Activated T-helper 9 cell treated with anti-CD3 and anti-CD28 coated beads, Interleukin-2, amount 50 U/mL, for 16 hours (primary cell): ENCODE data around the gene ROR2.
A peak's percentile ranks its signal among the peaks of the same experiment; 100 is the strongest.
"Not testable (repeated sequence)": the region's sequence is repeated elsewhere in the genome, so short reads cannot be mapped to it uniquely, and the experiment has no call there.

Experiments used
- DNase-seq: peaks from one replicate; pipeline ENCODE4 v3.0.0-alpha.2; 2020; ENCODE audit warnings: low read depth

ROR2 gene

DNA sequence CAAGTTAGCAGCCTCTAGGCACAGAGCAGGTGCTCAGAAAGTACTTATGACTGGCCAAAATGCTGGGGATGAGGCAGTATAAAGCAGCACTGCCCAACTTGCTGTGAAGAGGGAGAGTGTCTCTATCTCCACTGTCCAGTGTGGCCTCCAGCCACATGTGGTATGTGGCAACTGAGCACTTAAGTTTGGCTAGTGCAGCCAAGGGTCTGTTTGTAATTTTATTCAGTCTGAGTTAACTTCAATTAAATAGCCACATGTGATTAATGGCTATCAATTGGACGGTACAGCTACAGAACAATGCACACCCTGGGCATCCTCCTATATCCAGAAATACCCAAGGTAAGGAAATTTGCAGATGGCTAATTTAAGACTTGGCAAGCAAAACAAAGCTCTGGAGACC lies 26.9 kb downstream of the ROR2 start:
- no peak for DNase-seq

DNA sequence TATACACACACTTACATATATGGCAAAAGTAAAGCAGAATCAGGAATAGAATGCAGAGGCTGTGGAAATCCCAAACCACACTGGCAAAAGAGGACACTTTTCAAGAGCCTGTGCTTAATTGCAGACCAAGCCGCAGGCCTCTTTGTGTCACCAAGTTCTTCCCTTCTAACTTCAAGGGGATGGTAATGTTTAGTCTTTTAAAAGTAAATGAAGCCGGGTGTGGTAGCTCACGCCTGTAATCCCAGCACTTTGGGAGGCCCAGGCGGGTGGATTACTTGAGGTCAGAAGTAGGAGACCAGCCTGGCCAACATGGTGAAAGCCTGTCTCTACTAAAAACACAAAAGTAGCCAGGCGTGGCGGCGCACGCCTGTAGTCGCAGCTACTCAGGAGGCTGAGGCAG lies 28.7 kb downstream of the ROR2 start:
- DNase-seq, result no peak

DNA sequence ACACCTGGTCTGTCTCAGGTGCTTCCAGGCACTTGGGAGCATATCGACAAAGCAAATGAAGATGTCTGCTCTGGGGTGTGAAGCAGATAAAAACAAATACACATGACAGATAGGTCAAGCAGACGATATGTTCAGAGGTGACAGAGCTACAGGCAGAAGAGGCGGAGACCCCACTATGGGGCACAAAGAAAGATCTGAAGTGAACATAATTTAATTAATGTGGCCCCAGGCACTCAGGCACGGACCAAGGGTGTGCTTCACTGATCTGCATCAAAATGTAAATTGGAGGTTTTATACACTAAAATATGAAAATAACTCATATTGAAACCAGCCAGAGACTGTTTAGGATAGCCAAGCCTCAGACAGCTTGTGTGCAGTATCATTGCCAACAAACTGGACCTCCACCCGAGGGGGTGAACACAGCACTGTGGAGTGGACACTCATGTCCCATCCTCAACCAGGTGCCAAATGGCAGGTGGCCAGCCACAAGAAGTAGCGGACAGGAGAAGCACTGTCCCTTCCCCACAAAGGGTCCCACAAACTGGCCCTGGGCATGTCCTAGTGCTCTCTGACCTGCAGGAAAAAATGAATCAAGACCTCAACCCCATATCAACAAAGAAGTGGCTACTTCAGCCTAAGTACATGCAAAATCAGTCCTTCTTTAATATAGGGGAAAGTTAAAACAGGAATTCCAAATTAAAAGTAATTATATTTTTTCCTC lies 29.2 kb downstream of the ROR2 start:
- DNase-seq, result no peak

DNA sequence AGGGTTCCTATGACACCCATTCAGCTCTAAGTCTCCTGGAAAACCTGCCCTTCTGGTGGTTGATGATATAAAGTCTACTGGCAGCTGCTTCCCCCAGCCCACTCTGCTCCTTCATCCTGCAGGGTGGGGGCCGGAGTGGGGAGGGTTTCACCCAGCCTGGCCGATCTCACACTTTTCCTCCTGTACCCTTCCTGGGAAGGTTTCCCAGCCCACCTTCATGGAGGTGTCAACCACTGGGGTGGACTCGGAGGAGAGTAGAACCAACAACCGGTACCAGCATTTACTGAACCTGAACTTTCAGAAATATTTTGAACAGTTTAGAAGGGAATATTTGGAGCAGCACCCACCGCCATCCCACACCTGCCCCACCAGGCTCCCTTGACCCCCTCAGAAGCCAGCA lies 30.4 kb downstream of the ROR2 start:
- DNase-seq, result no peak

DNA sequence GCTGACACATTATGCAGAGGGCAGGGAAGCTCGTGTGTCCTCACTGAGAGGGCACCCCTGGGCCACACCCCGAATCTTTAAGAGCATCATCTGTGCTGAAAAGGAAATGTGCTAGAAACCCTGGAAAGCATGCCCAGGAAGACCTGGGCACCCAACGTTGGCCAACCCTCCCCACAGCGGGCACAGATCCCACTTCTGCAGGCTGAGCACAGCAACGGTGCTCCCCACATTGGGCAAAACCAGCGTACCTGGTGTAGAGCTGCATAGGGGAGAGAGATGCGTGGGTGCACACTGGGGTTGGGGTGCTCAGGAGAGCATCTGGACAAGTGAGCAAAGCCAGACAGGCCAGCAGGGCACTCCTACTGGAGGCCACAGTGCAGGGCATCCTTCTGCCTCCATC lies 32.6 kb downstream of the ROR2 start:
- no peak for DNase-seq

DNA sequence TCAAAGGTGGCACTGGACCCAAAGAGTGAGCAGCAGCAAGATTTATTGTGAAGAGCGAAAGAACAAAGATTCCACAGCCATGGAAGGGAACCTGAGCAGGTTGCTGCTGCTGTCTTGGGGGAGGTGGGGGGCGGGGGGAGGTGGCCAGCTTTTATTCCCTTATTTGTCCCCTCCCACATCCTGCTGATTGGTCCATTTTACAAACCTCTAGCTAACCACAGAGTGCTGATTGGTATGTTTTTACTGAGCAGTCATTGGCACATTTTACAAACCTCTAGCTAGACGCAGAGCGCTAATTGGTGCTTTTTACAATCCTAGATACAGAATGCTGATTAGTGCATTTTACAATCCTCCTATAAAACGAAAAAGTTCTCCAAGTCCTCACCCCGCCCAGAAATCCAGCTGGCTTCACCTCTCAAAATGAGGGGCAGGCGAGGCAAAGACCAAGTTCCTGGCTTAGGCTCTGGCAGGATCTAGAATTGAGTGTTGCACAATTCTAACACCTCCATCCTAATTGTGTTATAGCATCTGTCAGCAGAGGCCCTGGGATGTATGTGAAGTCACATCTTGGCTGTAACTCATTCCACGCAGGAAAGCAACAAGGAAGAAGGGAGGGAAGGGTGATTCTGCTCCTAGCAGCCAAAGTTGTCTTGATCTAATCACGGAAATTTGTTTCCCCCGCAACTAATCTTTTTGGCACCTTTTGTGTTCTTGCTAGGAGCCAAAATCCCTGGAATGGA lies 34.3 kb downstream of the ROR2 start:
- no peak for DNase-seq

DNA sequence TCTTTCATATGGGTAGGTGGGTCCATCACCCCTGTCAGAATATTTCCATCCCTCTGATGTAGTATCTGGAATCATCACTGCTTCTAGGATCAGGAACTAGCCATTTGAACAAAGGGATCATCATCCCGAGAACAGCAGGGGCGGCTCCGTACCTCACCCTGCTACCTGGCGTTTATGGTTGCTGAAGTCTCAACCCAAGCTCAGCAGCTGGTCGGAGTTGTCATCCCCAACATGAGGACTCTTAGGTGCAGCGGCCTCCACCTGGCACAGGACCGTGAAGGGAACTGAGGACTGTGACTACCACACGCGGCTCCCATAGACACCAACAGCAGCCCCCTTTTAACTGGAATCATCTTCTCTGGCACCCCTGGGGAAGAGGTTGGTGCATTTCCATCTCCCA lies 35.1 kb downstream of the ROR2 start:
- no peak for DNase-seq

DNA sequence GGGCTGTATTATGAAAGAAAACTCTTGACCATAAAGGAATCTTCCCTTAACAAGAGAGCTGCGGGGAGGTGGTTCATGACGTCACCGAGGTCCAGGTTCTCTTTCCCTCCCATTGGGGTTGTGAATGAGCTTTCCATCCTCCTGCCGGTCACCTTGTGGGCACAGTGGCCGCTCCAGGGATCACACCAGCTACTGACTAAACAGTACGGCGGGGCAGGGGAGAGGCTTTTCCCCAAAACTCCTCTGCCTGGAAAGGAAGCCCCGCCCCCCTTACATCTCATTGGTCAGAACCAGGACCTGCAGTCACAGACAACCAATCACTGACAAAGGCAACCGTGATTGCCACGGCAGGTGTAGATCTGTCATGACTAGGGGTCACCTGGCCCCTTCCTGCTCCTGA lies 35.6 kb downstream of the ROR2 start:
- no peak for DNase-seq

DNA sequence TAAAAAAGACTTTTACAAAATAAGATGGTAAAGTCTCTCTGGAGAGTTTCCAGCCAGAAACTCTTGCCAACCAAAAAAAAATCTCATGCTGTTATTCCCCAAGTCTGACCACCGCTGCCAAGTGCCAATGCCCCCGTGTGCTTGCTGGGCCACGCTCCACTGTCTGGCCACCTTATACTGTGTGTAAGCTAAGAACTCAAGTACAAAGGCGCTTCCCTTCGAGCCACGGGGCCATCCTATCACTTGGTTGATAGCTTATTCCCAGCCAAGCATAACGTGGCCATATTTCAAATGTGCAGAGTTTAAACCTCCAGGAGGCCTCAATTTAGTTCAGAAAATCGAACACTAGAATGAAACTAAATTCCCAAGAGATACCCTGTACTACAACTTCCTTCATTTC lies 36.0 kb downstream of the ROR2 start:
- no peak for DNase-seq

DNA sequence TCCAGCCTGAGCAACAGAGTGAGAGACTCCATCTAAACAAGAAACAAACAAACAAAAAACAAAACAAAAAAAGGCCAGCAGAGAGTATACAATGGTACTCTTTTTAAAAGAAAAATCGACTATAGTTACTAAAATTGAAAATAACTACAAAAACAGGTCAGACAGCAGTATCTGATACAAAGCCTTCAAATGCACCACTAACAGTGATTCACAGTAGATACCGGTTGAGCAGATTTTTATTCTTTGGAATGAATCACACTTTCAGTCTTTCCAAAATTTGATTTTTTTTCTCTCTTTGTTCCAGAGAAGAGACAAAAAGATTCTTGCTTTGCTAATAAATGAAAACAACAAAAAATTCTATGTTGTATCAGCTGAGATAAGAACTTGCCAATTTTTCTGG lies 36.9 kb downstream of the ROR2 start:
- DNase-seq, result no peak

DNA sequence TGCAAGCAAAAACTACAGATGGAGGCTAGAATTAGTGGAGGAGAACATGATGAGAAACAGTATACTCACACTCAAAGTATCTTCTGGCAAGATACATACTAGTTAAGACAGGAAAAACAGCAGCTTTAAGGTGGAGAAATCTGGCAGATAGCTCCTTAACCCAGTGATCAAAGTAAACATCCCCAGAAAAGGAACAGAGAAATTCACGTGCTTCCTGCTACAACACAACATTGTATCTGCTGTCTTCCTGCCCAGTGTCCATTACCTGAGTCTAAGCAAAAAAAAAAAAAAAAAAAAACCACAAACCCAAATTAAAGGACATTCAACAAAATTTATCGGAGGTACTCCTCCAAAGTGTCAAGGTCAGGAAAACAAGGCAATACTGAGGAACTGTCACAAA lies 38.4 kb downstream of the ROR2 start:
- DNase-seq, result no peak

DNA sequence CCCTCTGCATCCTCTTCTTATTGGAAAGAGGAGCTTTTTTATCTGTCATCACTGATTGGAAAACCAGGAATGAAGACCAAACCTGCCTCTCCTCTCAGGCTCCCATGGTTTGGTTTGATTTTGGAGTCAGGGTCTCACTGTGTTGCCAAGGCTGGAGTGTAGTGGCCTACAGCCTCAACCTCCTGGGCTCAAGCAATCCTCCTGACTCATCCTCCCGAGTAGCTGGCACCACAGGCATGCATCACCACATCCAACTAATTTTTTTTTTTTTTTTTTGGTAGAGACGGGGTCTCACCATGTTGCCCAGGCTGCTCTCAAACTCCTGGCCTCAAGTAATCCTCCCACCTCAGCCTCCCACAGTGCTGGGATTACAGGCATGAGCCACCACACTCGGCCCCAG lies 40.8 kb downstream of the ROR2 start:
- not testable (repeated sequence) for DNase-seq

DNA sequence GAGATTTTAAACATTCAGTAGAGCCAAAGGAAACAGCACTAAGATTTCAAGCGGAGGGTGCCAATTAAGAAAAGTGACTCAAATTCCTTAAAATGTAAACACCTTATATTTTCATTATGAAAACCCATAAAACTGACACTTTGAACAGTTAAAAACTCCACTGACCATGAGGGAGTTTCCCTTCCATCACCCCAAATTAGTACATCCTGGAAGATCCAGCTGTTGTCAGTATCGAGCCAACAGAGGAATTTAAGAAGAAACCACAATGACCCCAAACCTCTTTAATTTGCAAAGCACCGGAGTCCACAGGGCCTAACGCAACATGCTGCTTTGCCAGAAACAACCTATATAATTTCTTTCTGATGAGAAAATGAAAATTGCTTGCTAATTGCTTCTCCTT lies 41.3 kb downstream of the ROR2 start:
- DNase-seq, result no peak

DNA sequence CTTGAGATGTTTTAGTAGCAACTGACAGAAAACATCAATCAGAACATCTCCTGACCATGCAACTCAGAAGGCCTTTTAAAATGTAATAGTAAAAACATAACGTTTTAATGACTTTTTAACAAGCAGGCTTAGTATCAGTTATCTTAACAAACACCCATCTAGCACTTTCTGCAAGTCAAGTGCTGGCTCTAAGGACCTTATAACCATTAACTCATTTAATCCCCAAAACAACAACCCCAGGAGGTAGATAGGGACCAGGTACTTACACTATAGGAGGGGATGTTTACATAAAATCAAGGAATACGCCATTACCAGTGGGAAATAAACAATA lies 41.8 kb downstream of the ROR2 start:
- DNase-seq, result no peak

DNA sequence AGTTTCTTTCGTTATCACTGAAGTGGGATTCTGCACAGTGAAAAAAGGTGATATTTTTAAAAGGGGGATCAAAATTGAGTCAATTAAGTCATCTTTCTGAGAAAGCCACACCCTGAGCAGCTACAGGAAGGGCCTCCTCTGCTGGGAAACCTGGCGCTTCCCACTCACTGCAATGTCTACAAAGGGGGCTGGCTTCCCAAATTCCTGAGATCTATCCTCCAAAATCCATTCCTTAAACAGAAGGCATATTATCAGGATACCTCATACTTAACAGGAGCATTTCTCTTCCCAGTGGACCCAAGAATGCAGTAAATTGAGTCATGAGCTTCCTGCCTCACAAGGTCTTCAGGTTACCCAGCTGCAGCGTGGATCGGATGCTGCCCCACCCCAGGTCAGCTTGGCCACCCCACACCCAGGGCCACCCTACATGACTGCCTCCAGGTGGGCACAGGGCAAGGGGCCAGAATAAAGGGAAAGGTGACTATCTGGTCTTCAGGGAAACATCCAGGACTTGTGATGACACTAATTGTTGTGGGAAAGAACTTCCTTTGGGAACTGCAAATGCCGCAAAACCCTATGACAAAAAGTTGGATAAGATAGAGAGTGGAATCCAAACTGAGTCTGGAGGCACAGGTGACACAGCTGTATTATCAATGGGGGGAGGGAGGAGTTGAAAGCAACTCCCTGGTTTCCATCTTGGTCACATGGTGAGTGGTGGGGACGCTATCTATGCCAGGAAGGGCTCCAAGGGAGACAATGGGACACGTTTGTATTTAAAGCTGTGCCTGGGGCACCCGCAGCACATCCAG lies 42.3 kb downstream of the ROR2 start:
- DNase-seq, result no peak

DNA sequence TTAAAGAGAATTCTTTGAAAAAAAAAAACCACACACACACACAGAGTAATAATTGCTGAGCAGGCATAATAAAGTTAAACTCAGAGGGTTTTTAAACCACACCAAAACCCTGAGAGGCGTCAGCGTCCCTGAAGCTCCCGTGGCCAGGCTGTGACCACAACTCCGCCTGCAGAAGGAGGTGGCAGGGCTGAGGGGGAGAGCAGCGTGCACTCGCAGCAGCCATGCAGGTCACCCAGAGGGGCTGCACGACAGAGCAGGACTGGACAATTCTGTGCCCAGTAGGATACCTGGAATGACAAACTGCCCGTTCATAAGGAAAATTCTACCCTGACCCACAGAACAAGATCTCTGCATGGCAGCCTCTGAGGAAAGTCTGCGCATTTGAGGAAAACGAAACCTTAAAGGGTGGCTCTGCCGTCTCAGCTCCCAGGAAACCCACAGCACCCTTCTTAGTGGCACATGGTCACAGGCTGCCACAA lies 44.0 kb downstream of the ROR2 start:
- DNase-seq, result peak; percentile 11

DNA sequence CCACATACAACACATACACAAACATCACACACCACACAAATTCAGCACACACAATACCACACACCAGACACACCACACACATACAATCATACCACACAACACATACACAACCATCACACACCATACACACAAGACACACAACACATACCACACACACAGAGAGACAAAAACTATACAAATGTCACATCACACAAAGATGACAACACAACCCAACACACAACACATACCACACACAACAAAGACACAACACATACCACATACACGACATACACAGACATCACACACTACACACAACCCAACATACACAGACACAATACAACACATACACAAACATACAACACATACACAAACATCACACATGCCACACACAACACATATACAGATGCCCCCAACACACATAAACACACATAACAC lies 44.8 kb downstream of the ROR2 start:
- no peak for DNase-seq

DNA sequence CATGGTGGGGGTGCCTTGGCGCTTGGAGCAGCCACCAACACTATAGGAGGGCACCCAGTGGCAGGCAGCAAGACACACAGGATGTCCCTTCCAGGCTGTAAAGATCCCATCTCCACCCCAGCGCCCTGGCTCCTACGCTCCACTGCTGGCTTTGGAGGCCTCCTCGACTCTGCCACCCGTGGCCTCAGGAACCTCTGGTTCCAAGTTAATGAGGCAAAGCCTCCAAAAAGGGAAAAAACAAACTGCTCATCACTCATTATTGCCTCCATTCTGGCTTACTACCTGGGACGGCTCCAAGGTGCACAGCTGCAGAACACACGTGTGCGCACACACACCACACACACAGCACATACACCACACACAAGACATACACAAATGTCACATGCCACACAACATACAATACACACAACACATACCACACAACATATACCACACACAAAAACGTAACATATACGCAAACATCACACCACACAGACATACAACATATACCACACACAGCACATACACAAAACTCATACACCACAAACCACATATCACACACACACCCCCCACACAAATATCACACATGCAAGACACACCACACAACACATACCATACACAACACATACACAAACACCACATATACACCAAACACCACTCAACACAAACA lies 45.3 kb downstream of the ROR2 start:
- DNase-seq, result no peak

DNA sequence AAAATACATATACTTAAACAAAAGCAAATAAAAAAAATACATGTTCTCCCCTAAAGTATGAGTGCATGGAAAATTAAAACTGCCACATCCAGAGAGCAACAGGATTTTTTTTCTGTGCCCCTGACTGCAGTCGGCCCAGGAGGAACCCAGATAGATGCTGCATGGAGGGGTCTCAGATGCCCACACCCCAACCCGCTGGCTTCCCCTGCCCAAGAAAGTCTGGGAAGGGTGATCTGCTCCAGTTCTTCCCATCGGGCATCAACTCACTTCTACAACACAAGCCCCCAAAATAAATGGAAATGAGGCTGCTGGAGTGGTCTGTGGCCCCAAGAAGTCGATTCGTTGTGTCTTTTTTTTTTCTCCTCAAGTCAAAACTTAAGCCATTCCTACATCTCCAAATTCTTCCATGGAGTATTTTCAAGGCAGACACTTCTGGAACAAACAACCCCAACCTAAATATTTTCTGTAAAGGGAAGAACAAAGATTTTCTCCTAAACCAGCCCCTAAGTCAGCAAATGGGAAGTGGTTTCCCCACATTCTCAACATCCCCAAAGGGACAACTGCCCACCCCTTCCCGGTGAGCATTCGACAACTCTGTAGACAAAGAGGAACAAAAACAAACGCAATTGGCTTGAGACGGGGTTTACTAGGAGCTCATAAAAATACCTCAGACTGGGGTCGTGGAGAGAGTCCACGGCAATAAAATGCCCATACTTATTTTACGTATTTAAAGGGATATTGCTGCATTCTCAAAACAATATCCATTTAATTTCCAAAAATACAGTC lies 46.7 kb downstream of the ROR2 start:
- DNase-seq, result no peak

DNA sequence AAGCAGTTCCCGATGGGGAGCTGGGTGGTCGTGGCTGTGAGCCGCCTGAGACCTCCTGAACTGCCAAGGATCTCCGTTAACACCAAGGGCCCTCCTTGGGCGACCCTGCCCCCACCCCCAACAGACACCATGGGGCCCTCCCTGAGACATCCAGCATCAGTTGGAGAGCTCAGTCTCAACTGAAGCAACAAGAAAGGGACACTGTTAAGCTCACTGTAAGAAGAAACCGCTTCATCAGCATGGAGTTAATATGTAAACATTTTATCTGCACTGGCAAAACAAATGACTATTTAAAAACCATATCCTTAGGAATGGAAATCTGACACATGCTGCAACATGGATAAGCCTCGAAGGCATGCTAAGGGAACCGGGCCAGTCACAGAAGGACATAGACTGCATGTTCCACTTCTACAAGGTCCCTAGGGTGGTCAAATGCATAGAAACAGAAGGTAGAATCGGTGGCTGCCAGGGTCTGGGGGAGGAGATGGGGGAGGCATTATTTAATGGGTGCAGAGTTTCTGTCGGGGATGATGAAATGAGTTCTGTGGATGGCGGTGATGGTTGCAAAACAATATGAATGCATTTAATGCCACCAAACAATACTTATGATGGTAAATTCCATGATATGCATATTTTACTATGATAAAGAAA lies 47.4 kb downstream of the ROR2 start:
- DNase-seq, result no peak

DNA sequence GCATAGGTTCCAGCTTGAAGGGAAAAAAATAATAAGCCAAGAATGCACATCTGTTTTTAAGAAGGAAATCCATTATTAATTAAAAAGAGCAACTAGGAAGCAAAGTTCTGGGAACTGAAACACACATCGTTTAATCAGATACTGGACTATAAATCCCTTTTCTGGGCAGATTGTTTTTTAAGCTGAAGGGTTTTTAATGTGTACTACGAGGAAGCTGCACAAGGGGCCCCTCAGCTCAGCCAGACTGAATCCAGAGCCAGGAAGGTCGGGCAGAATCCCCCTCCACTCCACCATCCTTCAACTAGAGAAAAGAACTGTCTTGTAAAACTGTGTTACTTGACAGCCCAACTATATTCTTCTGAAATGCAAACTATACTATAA lies 49.2 kb downstream of the ROR2 start:
- DNase-seq, result no peak
